HepG2 (cell line): ENCODE data around the gene ABT1. TPM values are rescaled to one million over a fixed set of nuclear protein-coding genes. Genes with fewer than 3 reads are reported as not detected.

Source experiments
- CAMTA2 ChIP-seq: sonication (generic); formaldehyde crosslinking; IDR thresholded peaks from 2 replicates; pipeline ENCODE4 v1.4.0; 2020; ENCODE audit warnings: mild to moderate bottlenecking, missing genetic modification reagents, borderline replicate concordance
- IRX3 ChIP-seq: sonication (generic); formaldehyde crosslinking; IDR thresholded peaks from 2 replicates; pipeline ENCODE4 v1.8.1; 2023; ENCODE audit warnings: mild to moderate bottlenecking, low read depth, missing genetic modification reagents, borderline replicate concordance
- SP1 ChIP-seq, 2 experiments: fragments of 450-650 bp in 1 of 2; sonication (generic) in 1 of 2; formaldehyde crosslinking in 1 of 2; IDR thresholded peaks; 2 replicates each; pipeline versions ENCODE4 v1.4.0 to v1.6.1; 2016 to 2020; ENCODE audit warnings: missing genetic modification reagents in 1 of 2
- XRCC5 ChIP-seq: fragments of 200-400 bp; formaldehyde crosslinking; optimal IDR thresholded peaks from 2 replicates; pipeline ENCODE3; 2017; ENCODE audit warnings: mild to moderate bottlenecking, low read length
- ZFP82 ChIP-seq: sonication (generic); formaldehyde crosslinking; IDR thresholded peaks from 2 replicates; pipeline ENCODE4 v1.5.1; 2020; ENCODE audit warnings: mild to moderate bottlenecking, missing genetic modification reagents, borderline replicate concordance
- ZNF430 ChIP-seq: sonication (generic); formaldehyde crosslinking; IDR thresholded peaks from 2 replicates; pipeline ENCODE4 v1.9.0; 2021; ENCODE audit warnings: mild to moderate bottlenecking, missing genetic modification reagents
- ZNF850 ChIP-seq: sonication (generic); formaldehyde crosslinking; conservative IDR thresholded peaks from 2 replicates; pipeline ENCODE4 v1.9.0; 2021; ENCODE audit warnings: mild to moderate bottlenecking, missing genetic modification reagents
- polyA plus RNA-seq, 8 experiments: library from polyadenylated mRNA; depleted of rRNA in 3 of 8; stranded (reverse) in 7 of 8; unstranded in 1 of 8; fragments of >200 nt; fragmentation: Illumina TruSeq in 4 of 8; extraction: Trizol in 4 of 8; gene quantifications; 2 replicates each; pipeline versions ENCODE4 v1.2.1 to v1.2.3, GENCODE V29; 2011 to 2016; ENCODE audit warnings: low read depth in 4 of 8, missing spikeins in 1 of 8, mixed read lengths in 1 of 8; ENCODE audit not compliant: insufficient read depth in 1 of 8
- total RNA-seq, 5 experiments: library from RNA; depleted of rRNA; stranded (reverse); fragments of >200 nt; fragmentation: Illumina TruSeq; extraction: Trizol; gene quantifications; 2 replicates each; pipeline ENCODE4 v1.2.3, GENCODE V29; 2016; ENCODE audit warnings: low read depth in 1 of 5
- TF ChIP-seq, protein P1 (sequence below): sonication (generic); formaldehyde crosslinking; IDR thresholded peaks from 2 replicates; pipeline ENCODE4 v1.4.0; 2020; ENCODE audit warnings: mild to moderate bottlenecking, missing genetic modification reagents, borderline replicate concordance
- TF ChIP-seq, protein P2 (sequence below): sonication (generic); formaldehyde crosslinking; IDR thresholded peaks from 2 replicates; pipeline ENCODE4 v1.5.0; 2020; ENCODE audit warnings: mild to moderate bottlenecking, missing genetic modification reagents, borderline replicate concordance
- TF ChIP-seq, protein P3 (sequence below): IDR thresholded peaks from 2 replicates; pipeline ENCODE4 v1.6.1; 2016
- TF ChIP-seq, protein P4 (sequence below): sonication (generic); formaldehyde crosslinking; IDR thresholded peaks from 2 replicates; pipeline ENCODE4 v1.5.0; 2020; ENCODE audit warnings: mild to moderate bottlenecking, missing genetic modification reagents, moderate library complexity
- TF ChIP-seq, protein P5 (sequence below): sonication (generic); formaldehyde crosslinking; IDR thresholded peaks from 2 replicates; pipeline ENCODE4 v1.4.0; 2020; ENCODE audit warnings: missing genetic modification reagents, borderline replicate concordance

ABT1 gene
- total and polyA plus RNA-seq, 2 of the 13 experiments (the other 11 are each of a cell fraction or from before 2014, with no cell fraction given) = 38.4 TPM

DNA sequence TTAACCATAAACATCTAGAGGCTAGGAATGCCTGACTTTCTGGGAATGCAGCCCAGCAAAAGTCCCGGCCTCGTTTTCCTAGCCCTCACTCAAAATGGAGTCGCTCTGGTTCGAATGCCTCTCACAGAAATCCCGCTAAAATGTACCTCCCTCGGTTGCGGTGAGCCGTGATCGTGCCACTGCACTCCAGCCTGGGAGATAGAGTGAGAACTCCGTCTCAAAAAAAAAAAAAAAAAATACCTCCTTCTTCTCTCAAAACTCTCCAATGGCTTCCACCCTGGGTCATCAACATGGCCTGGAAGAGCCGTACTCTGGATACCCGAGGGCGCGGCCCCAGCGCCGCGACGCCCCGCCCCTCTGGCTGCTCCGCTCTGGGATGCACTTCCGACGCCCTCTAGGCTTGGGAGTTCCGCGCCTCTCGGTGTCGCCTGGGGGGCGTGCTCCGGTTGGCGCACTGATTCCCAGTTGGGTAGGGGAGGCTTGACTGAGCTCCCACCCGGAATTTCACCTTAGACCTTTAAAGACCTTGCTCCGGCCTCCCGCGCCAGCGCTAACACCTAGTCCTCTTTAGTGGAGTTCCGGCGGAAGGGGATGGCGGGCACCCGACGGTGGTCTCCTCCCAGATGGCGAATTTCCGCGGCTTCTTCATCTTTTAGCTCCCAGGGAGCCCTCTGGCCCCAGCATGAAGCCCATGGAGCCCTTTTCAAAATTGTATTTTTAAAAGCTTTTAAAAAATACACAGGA, 46.3 kb upstream of the ABT1 start (continued):
- TF ChIP-seq, protein P1, sequence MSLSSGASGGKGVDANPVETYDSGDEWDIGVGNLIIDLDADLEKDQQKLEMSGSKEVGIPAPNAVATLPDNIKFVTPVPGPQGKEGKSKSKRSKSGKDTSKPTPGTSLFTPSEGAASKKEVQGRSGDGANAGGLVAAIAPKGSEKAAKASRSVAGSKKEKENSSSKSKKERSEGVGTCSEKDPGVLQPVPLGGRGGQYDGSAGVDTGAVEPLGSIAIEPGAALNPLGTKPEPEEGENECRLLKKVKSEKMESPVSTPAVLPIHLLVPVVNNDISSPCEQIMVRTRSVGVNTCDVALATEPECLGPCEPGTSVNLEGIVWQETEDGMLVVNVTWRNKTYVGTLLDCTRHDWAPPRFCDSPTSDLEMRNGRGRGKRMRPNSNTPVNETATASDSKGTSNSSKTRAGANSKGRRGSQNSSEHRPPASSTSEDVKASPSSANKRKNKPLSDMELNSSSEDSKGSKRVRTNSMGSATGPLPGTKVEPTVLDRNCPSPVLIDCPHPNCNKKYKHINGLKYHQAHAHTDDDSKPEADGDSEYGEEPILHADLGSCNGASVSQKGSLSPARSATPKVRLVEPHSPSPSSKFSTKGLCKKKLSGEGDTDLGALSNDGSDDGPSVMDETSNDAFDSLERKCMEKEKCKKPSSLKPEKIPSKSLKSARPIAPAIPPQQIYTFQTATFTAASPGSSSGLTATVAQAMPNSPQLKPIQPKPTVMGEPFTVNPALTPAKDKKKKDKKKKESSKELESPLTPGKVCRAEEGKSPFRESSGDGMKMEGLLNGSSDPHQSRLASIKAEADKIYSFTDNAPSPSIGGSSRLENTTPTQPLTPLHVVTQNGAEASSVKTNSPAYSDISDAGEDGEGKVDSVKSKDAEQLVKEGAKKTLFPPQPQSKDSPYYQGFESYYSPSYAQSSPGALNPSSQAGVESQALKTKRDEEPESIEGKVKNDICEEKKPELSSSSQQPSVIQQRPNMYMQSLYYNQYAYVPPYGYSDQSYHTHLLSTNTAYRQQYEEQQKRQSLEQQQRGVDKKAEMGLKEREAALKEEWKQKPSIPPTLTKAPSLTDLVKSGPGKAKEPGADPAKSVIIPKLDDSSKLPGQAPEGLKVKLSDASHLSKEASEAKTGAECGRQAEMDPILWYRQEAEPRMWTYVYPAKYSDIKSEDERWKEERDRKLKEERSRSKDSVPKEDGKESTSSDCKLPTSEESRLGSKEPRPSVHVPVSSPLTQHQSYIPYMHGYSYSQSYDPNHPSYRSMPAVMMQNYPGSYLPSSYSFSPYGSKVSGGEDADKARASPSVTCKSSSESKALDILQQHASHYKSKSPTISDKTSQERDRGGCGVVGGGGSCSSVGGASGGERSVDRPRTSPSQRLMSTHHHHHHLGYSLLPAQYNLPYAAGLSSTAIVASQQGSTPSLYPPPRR (CRISPR knock-in tag) = peak; percentile 41; the same call in 1 of the 2 replicates
- TF ChIP-seq SP1 (IDR thresholded peaks at IDR 0.05) (no peak), SP1 (CRISPR knock-in tag; IDR thresholded peaks at IDR 0.05) (peak; percentile 73), ZNF430 (CRISPR knock-in tag) (no peak), XRCC5 (peak; percentile 80), ZNF850 (CRISPR knock-in tag) (no peak), ZFP82 (CRISPR knock-in tag) (no peak), CAMTA2 (CRISPR knock-in tag) (no peak), IRX3 (no peak)
- TF ChIP-seq, protein P2, sequence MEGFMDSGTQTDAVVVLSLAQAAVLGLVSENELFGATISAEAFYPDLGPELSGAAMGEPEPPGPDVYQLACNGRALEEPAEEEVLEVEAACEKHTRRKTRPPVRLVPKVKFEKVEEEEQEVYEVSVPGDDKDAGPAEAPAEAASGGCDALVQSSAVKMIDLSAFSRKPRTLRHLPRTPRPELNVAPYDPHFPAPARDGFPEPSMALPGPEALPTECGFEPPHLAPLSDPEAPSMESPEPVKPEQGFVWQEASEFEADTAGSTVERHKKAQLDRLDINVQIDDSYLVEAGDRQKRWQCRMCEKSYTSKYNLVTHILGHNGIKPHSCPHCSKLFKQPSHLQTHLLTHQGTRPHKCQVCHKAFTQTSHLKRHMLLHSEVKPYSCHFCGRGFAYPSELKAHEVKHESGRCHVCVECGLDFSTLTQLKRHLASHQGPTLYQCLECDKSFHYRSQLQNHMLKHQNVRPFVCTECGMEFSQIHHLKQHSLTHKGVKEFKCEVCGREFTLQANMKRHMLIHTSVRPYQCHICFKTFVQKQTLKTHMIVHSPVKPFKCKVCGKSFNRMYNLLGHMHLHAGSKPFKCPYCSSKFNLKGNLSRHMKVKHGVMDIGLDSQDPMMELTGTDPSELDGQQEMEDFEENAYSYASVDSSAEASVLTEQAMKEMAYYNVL (CRISPR knock-in tag) = peak; percentile 68; the same call in 1 of the 2 replicates
- TF ChIP-seq, protein P3, sequence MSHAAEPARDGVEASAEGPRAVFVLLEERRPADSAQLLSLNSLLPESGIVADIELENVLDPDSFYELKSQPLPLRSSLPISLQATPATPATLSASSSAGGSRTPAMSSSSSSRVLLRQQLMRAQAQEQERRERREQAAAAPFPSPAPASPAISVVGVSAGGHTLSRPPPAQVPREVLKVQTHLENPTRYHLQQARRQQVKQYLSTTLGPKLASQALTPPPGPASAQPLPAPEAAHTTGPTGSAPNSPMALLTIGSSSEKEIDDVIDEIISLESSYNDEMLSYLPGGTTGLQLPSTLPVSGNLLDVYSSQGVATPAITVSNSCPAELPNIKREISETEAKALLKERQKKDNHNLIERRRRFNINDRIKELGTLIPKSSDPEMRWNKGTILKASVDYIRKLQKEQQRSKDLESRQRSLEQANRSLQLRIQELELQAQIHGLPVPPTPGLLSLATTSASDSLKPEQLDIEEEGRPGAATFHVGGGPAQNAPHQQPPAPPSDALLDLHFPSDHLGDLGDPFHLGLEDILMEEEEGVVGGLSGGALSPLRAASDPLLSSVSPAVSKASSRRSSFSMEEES (CRISPR knock-in tag) = no peak; the same call in 1 of the 2 replicates
- TF ChIP-seq, protein P4, sequence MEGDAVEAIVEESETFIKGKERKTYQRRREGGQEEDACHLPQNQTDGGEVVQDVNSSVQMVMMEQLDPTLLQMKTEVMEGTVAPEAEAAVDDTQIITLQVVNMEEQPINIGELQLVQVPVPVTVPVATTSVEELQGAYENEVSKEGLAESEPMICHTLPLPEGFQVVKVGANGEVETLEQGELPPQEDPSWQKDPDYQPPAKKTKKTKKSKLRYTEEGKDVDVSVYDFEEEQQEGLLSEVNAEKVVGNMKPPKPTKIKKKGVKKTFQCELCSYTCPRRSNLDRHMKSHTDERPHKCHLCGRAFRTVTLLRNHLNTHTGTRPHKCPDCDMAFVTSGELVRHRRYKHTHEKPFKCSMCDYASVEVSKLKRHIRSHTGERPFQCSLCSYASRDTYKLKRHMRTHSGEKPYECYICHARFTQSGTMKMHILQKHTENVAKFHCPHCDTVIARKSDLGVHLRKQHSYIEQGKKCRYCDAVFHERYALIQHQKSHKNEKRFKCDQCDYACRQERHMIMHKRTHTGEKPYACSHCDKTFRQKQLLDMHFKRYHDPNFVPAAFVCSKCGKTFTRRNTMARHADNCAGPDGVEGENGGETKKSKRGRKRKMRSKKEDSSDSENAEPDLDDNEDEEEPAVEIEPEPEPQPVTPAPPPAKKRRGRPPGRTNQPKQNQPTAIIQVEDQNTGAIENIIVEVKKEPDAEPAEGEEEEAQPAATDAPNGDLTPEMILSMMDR (CRISPR knock-in tag) = peak; percentile 68
- TF ChIP-seq, protein P5, sequence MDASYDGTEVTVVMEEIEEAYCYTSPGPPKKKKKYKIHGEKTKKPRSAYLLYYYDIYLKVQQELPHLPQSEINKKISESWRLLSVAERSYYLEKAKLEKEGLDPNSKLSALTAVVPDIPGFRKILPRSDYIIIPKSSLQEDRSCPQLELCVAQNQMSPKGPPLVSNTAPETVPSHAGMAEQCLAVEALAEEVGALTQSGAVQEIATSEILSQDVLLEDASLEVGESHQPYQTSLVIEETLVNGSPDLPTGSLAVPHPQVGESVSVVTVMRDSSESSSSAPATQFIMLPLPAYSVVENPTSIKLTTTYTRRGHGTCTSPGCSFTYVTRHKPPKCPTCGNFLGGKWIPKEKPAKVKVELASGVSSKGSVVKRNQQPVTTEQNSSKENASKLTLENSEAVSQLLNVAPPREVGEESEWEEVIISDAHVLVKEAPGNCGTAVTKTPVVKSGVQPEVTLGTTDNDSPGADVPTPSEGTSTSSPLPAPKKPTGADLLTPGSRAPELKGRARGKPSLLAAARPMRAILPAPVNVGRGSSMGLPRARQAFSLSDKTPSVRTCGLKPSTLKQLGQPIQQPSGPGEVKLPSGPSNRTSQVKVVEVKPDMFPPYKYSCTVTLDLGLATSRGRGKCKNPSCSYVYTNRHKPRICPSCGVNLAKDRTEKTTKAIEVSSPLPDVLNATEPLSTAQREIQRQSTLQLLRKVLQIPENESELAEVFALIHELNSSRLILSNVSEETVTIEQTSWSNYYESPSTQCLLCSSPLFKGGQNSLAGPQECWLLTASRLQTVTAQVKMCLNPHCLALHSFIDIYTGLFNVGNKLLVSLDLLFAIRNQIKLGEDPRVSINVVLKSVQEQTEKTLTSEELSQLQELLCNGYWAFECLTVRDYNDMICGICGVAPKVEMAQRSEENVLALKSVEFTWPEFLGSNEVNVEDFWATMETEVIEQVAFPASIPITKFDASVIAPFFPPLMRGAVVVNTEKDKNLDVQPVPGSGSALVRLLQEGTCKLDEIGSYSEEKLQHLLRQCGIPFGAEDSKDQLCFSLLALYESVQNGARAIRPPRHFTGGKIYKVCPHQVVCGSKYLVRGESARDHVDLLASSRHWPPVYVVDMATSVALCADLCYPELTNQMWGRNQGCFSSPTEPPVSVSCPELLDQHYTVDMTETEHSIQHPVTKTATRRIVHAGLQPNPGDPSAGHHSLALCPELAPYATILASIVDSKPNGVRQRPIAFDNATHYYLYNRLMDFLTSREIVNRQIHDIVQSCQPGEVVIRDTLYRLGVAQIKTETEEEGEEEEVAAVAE (CRISPR knock-in tag) = peak; percentile 67; the same call in 1 of the 2 replicates
